Hindlimb muscle (tissue), 1 donor: ENCODE data around the gene GMPPB. TPM values are rescaled to one million over a fixed set of nuclear protein-coding genes. Genes with fewer than 3 reads are reported as not detected.

Experiments used
- DNase-seq: peaks from one replicate; pipeline ENCODE4 v3.0.0-alpha.2; 2013
- polyA plus RNA-seq: library from polyadenylated mRNA; unstranded; fragments of 120-200 nt; gene quantifications from one replicate; pipeline ENCODE4 v1.2.1, GENCODE V29; 2013; ENCODE audit not compliant: insufficient read length

Gene GMPPB
- polyA plus RNA-seq, 1 donor, result 10.9 TPM

- no peak for DNase-seq
Observed at GRCh38 chr3:49727924-49728361, 4.2 kb upstream of the GMPPB start.

- DNase-seq, result no peak
Observed at GRCh38 chr3:49727154-49727923, 3.6 kb upstream of the GMPPB start.

- no peak for DNase-seq
Observed at GRCh38 chr3:49725906-49726681, 2.3 kb upstream of the GMPPB start.

DNA sequence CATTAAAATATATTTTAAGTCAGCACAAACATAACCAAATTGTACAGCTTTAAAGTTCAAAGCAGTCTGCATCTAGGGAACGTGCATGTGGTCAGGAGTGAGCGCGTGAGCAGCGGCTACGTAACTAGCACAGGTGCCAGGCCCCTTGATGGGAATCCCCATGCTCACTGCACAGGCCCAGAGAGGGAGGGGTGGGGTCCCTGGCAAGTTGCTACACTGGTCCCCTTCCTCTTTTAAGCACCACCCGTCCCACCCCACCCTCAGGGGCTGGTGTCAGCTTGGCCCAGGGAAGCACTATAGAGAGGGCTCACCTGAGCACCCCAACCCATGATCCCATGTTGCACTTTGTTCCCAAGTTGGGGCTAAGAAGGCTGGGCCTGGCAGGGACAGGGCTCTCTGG is 835 bp upstream of the GMPPB start:
- no peak for DNase-seq

DNA sequence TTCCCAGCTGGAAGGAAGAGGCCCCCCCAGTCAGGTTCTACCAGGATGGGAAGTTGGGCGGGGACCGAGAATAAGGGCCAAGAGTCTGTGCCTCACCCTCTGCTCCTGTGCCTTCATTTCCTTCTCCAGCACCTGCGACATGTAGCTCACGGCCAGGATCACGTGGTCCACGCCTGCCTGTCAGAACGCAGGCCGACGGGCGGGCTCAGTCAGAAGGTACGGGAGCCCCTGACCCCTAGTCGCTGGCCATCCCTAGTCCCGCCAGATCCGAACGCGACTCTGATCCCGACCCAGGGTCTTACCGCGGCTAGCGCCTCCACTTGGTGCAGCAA is 489 bp downstream of the GMPPB start:
- DNase-seq, result no peak

GRCh38 chr3:49722896-49723295 is 855 bp downstream of the GMPPB start:
- DNase-seq, result no peak

DNA sequence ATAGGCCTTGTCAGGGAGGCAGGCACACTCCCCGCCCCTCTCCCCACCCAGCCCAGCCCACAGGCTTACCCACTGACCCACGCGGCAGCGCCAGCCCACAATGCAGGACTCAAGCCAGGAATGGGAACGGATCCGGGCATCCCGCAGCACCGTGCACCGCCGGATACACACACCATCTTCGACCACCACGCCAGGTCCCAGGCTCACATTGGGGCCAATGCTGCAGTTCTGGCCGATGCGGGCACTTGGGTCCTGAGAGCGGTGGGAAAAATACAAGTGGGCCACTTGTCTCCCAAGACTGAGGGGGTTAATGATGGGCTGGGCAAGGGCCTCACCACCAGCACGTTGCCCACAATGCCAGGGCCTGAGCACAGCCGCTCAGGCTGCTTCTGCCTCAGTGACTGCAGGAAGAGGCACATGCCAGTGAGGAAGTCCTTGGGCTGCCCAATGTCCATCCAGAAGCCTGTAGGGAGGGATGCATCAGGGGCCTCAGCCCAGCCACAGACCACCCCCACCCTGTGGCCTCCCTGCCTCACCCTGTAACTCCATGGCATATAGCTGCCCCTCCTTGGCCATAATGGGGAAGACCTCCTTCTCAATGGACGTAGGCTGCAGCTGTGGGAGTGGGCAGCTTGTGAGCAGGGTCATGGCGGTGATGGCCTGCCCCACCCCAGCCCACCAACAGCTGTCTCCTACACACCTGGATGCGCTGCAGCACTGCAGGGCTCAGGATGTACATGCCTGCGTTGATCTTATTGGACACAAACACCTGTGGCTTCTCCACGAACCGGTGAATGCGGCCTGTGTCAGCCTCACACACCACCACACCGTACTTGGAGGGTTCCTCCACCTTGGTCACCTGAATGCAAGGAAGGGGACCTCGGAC is 1.6 kb downstream of the GMPPB start:
- no peak for DNase-seq

DNA sequence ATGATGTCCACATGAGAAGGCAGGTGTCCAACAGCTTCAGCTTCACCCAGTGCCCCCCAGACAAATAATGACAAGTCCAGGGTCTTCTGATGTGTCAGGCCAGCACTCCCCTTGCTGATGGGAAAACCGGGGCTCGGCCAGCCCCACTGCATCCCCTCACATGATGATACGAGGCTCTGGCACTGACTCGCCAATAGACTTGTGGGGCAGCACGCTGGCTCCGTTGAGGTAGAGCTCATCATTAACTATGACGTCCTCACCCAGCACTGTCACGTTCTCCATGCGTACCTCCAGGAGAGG is 2.2 kb downstream of the GMPPB start:
- no peak for DNase-seq

DNA sequence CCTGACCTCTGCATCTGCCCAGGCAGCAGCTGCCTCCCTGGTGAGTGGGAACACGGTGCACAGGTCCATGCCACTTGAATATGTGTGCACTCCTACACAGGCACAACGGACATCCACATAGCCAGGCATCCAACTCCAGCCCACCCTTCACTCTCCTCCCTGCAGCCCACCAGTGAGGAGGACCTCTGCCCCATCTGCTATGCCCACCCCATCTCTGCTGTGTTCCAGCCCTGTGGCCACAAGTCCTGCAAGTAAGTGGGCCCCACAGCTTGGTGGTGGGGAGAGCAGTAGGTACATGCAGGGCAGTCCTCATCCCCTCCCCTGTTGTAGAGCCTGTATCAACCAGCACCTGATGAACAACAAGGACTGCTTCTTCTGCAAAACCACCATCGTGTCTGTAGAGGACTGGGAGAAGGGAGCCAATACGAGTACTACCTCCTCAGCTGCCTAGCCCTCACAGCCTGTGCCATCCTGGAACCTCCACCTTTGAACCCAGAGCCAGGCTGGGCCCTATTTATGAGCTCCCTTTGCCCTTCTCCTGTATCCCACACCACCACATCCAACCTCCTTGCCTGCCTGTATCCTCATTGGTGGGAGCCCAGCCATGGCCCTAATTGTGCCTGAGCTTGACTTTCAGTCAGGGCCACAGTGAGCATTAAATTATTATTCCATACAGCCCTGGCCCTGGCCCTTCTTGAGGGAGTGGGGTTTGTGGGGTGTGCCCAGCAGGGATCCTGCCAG is 2.7 kb downstream of the GMPPB start:
- DNase-seq, result no peak

DNA sequence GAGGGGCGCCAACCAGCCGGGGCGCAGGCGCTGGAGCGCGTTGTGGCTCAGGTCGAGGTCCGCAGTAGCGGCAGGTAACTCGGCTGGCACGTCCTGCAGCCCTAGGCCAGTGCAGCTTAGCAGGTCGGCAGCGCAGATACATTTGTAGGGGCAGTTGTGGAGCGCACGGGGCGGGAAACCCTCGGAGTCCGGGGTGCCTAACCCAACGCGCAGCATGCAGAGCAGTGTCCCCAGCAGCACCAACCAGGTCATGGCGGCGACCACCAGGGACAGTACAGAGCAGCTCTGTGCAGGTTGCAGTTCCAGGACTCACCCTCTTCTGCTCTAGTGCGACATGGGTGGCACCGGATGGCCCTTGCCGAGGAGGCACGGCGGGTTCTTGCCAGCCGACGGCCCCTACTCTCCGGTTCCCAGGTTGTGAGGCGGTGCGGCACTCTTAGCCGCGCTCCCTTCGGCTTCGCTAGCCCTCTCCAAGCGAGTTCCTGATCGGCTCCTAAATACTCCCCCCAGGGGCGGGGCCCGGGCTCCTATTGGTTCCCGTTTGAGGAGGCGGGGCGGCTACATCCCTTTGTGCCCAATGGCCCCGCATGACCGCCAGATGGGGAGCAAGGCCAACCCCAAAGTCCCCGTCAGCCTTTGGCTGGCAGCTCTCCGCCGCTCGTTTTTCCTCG is 4.4 kb downstream of the GMPPB start, which contains the start of gene AMIGO3:
Gene AMIGO3, minus strand, starts transcription at position 471 of the 671 bp plus-strand sequence. Its CDS starts 219 bp downstream, at position 252.
- peak; percentile 89 for DNase-seq

DNA sequence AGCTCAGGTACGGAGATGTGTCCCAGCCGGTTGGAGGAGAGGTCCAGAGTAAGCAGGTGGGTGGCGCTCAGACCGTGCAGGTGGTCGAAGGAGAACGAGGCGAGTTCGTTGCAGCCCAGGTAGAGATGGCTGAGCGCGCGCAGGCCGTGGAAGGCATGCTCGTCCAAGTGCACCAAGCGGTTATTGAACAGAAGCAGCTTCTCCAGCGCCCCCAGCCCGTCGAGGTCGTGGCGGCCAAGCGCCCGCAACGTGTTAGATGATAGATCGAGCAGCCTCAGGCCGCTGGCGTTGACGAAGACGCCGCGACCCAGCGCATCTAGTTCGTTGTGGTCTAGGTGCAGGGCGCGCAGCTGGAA is 4.9 kb downstream of the GMPPB start:
- DNase-seq, result no peak

DNA sequence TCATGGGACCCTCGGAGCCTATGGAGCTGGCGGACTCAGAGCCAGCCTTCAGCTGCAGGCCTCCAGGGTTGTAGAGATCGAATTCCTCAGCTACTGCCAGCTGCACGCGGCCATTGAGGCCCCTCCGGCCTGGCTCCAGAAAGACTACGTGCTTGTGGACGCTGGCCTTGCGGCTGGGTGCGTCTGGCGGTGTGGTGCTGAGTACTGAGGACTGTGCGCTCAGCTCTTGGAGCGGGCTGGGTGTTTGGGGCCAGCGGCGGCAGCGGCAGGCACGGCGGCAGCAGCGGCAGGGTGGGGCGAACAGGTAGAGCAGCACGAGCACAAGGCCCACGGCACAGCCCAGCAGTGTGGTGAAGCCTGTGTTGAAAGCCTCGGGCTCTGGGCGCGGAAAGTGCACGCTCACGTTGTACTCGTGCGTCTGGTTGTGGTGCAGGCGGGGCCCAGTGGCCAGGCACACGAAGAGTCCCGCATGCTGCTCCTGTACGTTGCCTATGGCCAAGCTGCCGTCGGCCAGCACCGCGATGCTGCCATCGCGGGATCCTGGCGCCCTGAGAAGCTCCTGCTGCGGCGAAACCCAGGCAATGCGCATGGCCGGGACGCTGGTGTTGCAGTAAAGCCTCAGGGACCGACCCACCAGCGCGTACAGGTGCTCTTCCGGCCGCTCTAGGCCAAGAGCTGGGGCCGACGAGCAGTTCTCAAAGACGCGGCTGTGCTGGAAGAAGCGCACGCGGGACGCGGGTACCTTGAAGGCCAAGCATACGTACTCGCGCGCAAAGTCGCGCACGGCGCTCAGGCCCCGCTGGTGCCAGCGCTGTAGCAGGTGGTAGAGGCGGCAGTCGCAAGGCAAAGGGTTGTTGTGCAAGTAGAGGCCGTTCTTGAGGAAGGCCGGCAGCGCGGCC is 5.5 kb downstream of the GMPPB start:
- DNase-seq, result no peak

- DNase-seq, result no peak
Observed at GRCh38 chr3:49717211-49717958, 6.4 kb downstream of the GMPPB start.

DNA sequence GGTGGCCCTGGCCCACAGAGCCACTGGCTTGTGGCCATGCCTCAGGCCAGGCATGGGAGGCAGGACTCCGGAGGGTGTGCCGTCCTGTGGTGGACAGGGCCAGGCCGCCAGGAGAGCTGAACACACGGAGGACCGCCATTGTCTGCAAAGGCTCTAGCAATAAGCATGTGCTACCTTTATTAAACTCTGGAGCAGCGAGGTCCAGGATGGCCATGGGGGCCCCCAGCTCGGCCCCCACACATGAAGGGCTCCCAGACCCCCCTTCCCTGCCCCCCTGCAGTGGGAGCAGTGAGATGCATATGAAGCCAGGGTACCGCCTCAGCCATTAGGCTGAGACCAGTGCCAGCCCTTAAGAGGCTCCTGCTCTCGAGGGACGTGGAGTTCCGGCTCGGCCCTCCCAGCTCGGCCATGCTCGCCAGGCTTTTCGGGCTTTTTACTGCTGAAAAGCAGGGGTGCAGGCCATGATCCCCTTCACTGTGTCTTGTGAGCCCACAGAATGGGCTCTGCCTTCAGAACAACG is 7.0 kb downstream of the GMPPB start:
- no peak for DNase-seq

DNA sequence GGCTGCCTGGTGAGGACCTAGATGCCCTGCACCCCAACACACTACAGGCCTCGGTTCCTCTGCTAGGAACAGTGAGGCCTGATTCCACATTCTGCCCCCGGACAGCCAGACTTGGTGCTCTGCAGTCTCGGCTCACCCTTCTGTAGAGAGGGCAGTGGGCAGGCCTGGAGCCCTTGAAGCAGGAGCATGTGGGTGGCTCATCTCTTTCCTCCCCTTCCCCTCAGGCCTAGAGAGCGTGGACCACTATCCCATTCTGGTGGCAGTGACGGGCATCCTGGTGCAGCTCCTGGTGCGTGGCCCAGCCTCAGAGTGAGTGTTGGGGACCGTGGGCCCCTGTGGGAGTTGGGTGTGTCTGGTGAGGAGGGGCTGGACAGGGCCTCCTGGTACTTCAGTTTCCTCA is 7.6 kb downstream of the GMPPB start:
- no peak for DNase-seq

- no peak for DNase-seq
Observed at GRCh38 chr3:49715611-49716121, 8.1 kb downstream of the GMPPB start.

- no peak for DNase-seq
Observed at GRCh38 chr3:49714728-49715550, 8.8 kb downstream of the GMPPB start.

- DNase-seq, result no peak
Observed at GRCh38 chr3:49713336-49714105, 10.2 kb downstream of the GMPPB start.
